ENCODE results near the gene SLC35A3.

SLC35A3 gene

DNA sequence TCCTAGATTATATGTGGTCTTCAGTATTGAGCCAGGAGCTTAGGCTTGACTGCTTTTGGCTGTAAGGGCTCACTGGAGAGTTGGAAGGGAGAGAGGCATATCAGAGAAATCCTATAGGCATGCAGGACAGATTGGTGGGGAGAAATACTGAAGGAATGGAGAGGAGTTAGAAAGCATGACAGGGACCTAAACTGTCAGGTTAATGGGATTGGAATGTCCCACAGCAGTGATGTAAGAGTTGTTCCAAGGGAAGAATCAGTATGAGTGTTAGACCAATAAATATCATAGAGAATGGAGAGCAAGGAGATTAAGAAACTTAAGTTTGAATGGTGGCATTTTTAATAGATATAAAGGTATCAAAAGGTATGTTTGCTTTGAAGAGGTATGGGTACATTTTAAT lies 39.7 kb downstream of the SLC35A3 start:
- no peaks in the 10 kb centered on the region for H3K27me3 Mint-ChIP-seq
- no peak for DNase-seq (ENCODE audit: low spot score in 2 of 2)
- peaks cover 6% of the 10 kb centered on the region for H3K36me3 Mint-ChIP-seq (ENCODE audit: insufficient read depth)
- no peak for ATAC-seq (replicated peaks; ENCODE audit: extremely low read depth, poor library complexity, severe bottlenecking)
- H3K4me1 Mint-ChIP-seq, result no peaks in the 10 kb centered on the region
- H3K9me3 Mint-ChIP-seq, result peaks cover 8% of the 10 kb centered on the region
- H3K27ac Mint-ChIP-seq (ENCODE audit: low read depth), result no peak overlapping the region
- no peak overlapping the region for H3K4me3 Mint-ChIP-seq

DNA sequence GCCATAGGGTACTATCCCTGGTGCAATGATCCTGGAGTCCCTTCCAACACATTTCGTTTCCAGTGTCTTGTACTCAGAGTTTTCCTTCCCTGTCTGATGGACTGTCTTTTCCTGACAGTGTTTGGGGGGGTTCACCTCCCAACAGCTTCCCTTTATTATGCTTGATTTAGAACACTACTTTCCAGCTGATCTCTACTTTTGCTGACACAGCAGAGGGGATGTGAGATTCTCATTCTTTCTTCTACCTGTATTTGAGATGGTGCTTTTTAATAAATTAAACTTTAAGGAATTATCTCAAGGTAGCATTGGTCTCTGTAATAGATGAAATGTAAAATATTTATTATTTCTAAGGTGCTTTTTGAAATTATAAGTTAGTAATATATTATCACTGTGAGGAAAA lies 41.0 kb downstream of the SLC35A3 start:
- Mint-ChIP-seq H3K36me3 (ENCODE audit: insufficient read depth) (peaks cover 3% of the 10 kb centered on the region), H3K27ac (ENCODE audit: low read depth) (no peak overlapping the region), H3K9me3 (peaks cover 2% of the 10 kb centered on the region), H3K4me3 (no peak overlapping the region), H3K4me1 (no peaks in the 10 kb centered on the region), H3K27me3 (no peaks in the 10 kb centered on the region)
- no peak for ATAC-seq (replicated peaks; ENCODE audit: extremely low read depth, poor library complexity, severe bottlenecking)
- no peak for DNase-seq (ENCODE audit: low spot score in 2 of 2)

DNA sequence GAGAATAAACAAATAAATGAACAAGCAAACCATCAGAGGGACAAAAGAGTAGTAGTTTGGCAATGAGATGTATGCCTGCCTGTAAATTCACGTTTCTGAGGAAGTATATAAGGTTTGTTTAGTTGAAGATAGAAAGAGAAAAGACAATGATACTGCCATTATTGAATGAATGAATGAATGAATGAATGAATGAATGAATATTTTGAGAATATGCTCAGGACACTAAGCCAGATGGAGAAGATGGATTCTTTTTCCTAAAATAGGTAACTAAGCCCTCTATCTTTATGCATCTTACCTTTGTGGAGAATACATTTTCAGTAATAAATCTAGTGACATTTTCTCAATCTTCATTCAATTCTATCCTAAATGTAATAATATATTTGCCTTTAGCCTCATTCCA lies 49.4 kb downstream of the SLC35A3 start:
- Mint-ChIP-seq H3K27ac (ENCODE audit: low read depth) (no peak overlapping the region), H3K36me3 (ENCODE audit: insufficient read depth) (peaks cover 10% of the 10 kb centered on the region), H3K4me1 (no peaks in the 10 kb centered on the region), H3K4me3 (no peak overlapping the region), H3K27me3 (no peaks in the 10 kb centered on the region), H3K9me3 (no peaks in the 10 kb centered on the region)
- DNase-seq (ENCODE audit: low spot score in 2 of 2), result no peak
- no peak for ATAC-seq (replicated peaks; ENCODE audit: extremely low read depth, poor library complexity, severe bottlenecking)

DNA sequence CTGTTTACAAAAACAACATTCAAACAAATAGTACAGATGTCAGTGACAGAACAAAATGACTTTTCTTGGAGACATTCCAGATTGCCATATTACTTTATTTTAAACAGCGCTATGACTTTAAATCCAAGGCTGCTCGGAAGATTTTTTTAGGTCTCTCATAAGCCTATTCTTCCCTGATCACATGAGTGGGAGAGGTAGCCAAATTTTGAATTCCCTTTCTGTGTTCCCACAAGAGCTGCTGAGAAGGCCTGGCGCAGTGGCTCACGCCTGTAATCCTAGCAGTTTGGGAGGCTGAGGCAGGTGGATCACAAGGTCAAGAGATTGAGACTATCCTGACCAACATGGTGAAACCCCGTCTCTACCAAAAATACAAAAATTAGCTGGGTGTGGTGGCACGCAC lies 53.7 kb downstream of the SLC35A3 start:
- H3K9me3 Mint-ChIP-seq, result no peaks in the 10 kb centered on the region
- ATAC-seq (replicated peaks; ENCODE audit: extremely low read depth, poor library complexity, severe bottlenecking) (no peak), DNase-seq (ENCODE audit: low spot score in 2 of 2) (no peak)
- no peak overlapping the region for H3K27ac Mint-ChIP-seq (ENCODE audit: low read depth)
- no peaks in the 10 kb centered on the region for H3K27me3 Mint-ChIP-seq
- no peak overlapping the region for H3K4me3 Mint-ChIP-seq
- H3K36me3 Mint-ChIP-seq (ENCODE audit: insufficient read depth), result peaks cover 11% of the 10 kb centered on the region
- peaks cover 4% of the 10 kb centered on the region for H3K4me1 Mint-ChIP-seq

DNA sequence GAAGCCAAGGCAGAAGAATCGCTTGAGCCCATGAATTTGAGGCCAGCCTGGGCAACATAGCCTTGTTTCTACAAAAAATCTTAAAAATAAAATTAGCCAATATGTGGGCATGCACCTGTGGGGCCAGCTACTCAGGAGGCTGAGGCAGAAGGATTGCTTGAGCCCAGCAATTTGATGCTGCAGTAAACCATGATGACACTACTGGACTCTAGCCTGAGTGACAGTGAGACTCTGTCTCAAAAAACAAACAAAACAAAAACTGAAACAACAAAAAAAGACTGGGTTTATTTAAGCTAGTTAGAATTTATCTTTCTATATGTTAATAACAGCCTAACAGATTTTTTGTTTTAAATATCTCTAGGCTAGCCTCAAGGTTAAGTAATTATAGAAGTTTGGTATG lies 57.4 kb downstream of the SLC35A3 start:
- ATAC-seq (replicated peaks; ENCODE audit: extremely low read depth, poor library complexity, severe bottlenecking) (no peak), DNase-seq (ENCODE audit: low spot score in 2 of 2) (no peak)
- peaks cover 5% of the 10 kb centered on the region for H3K36me3 Mint-ChIP-seq (ENCODE audit: insufficient read depth)
- no peak overlapping the region for H3K4me3 Mint-ChIP-seq
- H3K27ac Mint-ChIP-seq (ENCODE audit: low read depth), result peak overlapping the region; percentile 74
- no peaks in the 10 kb centered on the region for H3K9me3 Mint-ChIP-seq
- H3K27me3 Mint-ChIP-seq, result no peaks in the 10 kb centered on the region
- peaks cover 11% of the 10 kb centered on the region for H3K4me1 Mint-ChIP-seq

DNA sequence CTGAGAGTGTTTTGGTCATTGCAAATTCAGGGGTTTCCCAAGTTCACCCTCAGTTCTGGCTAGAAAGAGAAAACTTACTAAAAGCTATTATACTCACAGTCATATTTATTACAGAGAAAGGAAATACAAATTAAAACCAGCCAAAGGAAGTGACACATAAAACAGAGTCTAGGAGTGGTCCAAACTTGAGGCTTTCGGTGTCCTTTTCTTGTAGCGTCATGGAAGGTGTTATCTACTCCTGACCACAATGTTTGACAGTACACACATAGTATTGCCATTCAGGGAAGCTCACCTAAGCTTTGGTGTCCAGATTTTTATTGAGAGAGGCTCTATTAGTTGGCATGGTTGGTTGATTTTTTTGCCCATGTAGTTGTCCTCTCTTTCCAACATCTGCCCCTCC lies 59.0 kb downstream of the SLC35A3 start:
- Mint-ChIP-seq H3K27ac (ENCODE audit: low read depth) (peak overlapping the region; percentile 97), H3K36me3 (ENCODE audit: insufficient read depth) (peaks cover 4% of the 10 kb centered on the region), H3K4me1 (peaks cover 11% of the 10 kb centered on the region), H3K4me3 (no peak overlapping the region), H3K27me3 (no peaks in the 10 kb centered on the region), H3K9me3 (no peaks in the 10 kb centered on the region)
- ATAC-seq (replicated peaks; ENCODE audit: extremely low read depth, poor library complexity, severe bottlenecking) (peak; percentile 96), DNase-seq (ENCODE audit: low spot score in 2 of 2) (peak in 1 of 2 donors; percentile 35)

DNA sequence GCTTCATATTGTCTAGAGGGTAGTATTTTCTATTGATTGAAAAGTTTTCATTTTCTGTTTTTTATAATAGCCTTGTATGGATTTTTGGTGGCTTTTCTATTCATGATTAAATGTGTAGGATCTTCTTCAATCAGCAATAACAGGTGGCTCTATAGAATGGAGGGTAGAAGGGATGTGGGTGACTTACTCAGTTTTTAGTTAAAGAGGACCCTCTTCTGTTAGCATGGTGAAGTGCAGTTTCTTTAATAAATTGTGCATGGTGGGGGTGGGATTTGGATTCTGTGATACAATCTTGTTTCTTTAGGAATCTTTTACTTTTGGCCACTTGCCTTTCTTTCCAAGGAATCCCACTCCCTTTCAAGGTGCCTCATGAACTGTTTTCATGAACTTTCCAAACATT lies 64.7 kb downstream of the SLC35A3 start:
- Mint-ChIP-seq H3K27me3 (no peaks in the 10 kb centered on the region), H3K36me3 (ENCODE audit: insufficient read depth) (peaks cover 22% of the 10 kb centered on the region), H3K4me3 (no peak overlapping the region), H3K4me1 (peaks cover 18% of the 10 kb centered on the region), H3K27ac (ENCODE audit: low read depth) (peak overlapping the region; percentile 83), H3K9me3 (no peaks in the 10 kb centered on the region)
- DNase-seq (ENCODE audit: low spot score in 2 of 2) (no peak), ATAC-seq (replicated peaks; ENCODE audit: extremely low read depth, poor library complexity, severe bottlenecking) (no peak)

DNA sequence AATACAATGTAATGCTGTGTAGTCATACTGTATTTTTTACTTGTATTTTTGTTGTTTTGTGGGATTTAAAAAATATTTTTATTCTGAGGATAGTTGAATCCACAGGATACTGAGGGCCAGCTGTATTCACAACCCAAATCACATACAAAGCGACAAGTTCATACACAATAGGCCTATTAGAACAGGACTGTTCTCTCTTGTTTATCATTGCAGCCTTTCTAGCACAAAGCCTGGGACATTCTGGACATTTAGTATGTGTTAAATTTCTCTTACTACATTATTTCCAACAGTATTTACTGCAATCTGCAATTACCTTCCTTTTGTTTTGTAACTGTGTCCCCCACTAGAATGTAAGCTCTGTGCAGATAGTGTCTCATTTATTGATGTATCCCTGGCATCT lies 65.4 kb downstream of the SLC35A3 start:
- Mint-ChIP-seq H3K27ac (ENCODE audit: low read depth) (peak overlapping the region; percentile 41), H3K27me3 (no peaks in the 10 kb centered on the region), H3K36me3 (ENCODE audit: insufficient read depth) (peaks cover 22% of the 10 kb centered on the region), H3K4me3 (no peak overlapping the region), H3K4me1 (peaks cover 23% of the 10 kb centered on the region), H3K9me3 (no peaks in the 10 kb centered on the region)
- DNase-seq (ENCODE audit: low spot score in 2 of 2), result no peak
- ATAC-seq (replicated peaks; ENCODE audit: extremely low read depth, poor library complexity, severe bottlenecking), result no peak

DNA sequence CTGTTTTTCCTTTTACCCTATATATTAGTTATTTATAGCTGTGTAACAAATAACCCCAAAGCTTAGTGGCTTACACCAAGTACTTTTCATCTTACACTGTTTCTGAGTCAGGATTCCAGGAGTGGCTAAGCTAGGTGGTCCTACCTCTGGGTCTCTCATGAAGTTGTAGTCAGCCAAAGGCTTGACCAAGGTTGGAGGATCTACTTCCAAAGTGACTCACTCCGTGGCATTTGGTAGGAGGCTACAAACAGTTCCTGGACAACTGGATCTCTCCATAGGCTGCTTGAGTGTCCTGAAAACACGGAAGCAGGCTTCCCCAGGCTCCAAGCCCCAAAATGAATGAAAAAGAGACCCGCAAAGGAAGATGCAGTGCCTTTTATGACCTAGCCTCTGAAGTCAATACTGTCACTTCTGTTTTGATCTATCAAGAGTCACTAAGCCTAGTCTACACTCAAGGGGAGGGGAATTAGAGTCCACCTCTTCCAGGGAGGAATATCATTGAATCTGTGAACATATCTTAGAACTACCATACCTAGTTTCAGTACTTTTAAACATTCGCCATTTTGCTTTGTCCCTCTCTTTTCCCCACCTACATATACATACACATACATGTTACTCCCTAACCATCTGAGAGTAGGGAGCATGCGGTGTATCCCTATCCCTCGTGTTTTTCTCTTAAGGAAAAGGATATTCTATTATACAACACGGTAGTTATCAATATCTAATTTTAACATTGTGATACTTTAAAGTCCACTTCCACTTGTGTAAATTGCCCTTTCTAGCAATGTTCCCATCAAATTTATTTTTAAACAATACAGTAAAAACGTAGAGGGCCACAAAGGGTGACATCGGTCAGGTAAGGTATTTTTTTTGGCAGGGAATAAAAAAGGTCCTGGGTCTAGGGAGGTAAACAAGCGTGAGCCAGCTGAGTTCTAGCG lies 67.2 kb downstream of the SLC35A3 start:
- no peak for DNase-seq (ENCODE audit: low spot score in 2 of 2)
- peaks cover 23% of the 10 kb centered on the region for H3K4me1 Mint-ChIP-seq

DNA sequence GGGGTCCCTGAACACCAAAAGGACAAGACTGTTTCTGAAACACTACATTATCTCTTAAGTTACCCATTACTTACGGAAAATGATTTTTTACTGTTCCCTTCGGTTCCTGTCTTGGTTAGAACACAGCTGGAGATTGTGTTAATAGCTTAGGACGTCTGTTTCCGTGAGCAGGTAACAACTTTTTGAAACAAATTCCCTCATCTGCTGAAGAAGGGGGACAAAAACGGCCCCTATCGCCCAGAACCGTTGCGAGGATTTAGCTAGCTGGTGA lies 67.8 kb downstream of the SLC35A3 start:
- Mint-ChIP-seq H3K27ac (ENCODE audit: low read depth) (peak overlapping the region; percentile 99), H3K27me3 (no peaks in the 10 kb centered on the region), H3K36me3 (ENCODE audit: insufficient read depth) (peaks cover 23% of the 10 kb centered on the region), H3K4me3 (peak overlapping the region; percentile 97), H3K9me3 (no peaks in the 10 kb centered on the region), H3K4me1 (peaks cover 29% of the 10 kb centered on the region)
- ATAC-seq (replicated peaks; ENCODE audit: extremely low read depth, poor library complexity, severe bottlenecking) (no peak), DNase-seq (ENCODE audit: low spot score in 2 of 2) (no peak)

More for the DNA sequence above, 67.2 kb downstream of the SLC35A3 start:
- Mint-ChIP-seq H3K36me3 (ENCODE audit: insufficient read depth) (peaks cover 22% of the 10 kb centered on the region), H3K9me3 (no peaks in the 10 kb centered on the region), H3K4me3 (peak overlapping the region; percentile 97), H3K27ac (ENCODE audit: low read depth) (peak overlapping the region; percentile 99), H3K27me3 (no peaks in the 10 kb centered on the region)
- ATAC-seq (replicated peaks; ENCODE audit: extremely low read depth, poor library complexity, severe bottlenecking), result no peak

DNA sequence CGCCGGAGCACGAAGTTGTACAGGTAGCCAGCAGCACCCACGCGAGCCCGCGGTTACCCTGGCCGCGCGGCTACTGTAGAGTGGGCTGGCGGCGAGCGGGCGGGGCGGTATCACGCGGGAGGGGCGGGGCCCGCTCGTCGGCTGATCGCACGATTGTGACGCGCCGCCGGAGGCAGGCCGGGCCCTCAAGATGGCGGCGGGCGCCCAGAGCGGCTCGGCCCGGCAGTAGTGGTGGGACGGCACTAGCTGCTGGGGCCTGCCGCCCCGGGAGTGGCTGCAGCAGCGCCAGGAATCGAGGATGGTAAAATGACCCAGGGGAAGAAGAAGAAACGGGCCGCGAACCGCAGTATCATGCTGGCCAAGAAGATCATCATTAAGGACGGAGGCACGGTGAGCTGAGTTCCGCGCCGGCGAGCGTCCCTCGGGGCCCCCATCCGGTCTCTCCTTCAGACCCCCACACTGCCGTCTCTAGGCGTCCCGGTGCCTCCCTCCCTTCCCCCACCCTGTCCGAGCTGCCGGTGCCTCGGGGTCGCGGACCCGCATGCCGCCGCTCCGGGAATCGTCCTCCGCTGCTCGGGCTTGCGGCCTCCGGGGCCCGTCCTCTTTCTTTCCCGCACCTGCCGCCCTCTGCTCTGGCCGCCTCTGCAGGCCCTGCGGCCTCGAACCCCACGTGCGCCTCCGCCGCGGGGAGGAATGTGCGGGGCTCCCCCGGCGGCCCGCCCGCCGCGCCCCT lies 68.3 kb downstream of the SLC35A3 start:
- Mint-ChIP-seq H3K36me3 (ENCODE audit: insufficient read depth) (peaks cover 26% of the 10 kb centered on the region), H3K27me3 (no peaks in the 10 kb centered on the region), H3K27ac (ENCODE audit: low read depth) (peak overlapping the region; percentile 99), H3K9me3 (no peaks in the 10 kb centered on the region), H3K4me3 (peak overlapping the region; percentile 97), H3K4me1 (peaks cover 34% of the 10 kb centered on the region)
- DNase-seq (ENCODE audit: low spot score in 2 of 2), result peak; percentile 82
- peak; percentile 88 for ATAC-seq (replicated peaks; ENCODE audit: extremely low read depth, poor library complexity, severe bottlenecking)

DNA sequence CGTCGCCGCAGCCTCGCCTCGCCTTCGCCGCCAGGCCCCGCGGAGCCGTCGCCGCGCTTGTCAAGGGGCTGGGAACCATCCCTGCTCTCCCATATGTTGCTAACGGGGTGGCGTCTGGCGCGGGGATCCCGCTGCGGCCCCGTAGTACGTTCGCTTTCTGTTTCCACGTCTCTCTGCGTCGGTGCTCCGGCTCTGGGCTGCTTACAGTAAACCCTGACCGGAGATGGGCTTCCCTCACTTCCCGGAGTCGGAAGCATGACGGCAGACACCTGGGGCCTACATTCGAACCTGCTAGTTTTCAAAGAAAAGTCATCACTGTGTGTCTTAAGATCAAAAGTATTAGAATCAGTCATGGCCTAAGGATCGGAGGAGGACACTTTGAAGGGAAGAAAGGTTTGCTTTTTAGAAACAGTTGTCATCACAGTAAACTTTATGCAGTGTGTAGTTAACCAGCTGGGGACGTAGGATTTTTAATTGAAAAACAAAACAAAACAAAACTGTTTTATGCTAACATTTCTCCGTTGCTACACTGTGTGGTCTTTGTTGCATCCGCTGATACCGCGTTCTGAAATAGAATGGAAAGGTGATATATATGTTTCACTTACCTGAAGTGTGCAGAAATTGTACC lies 69.0 kb downstream of the SLC35A3 start:
- no peaks in the 10 kb centered on the region for H3K27me3 Mint-ChIP-seq
- ATAC-seq (replicated peaks; ENCODE audit: extremely low read depth, poor library complexity, severe bottlenecking) (peak; percentile 53), DNase-seq (ENCODE audit: low spot score in 2 of 2) (peak; percentile 59 to 64)
- H3K9me3 Mint-ChIP-seq, result no peaks in the 10 kb centered on the region
- peaks cover 41% of the 10 kb centered on the region for H3K4me1 Mint-ChIP-seq
- H3K4me3 Mint-ChIP-seq, result peak overlapping the region; percentile 97
- H3K36me3 Mint-ChIP-seq (ENCODE audit: insufficient read depth), result peaks cover 26% of the 10 kb centered on the region
- peak overlapping the region; percentile 99 for H3K27ac Mint-ChIP-seq (ENCODE audit: low read depth)
